HCT116 (cell line): ENCODE data around the gene ENTPD6. TPM values are rescaled to one million over a fixed set of nuclear protein-coding genes. Genes with fewer than 3 reads are reported as not detected.
A peak's percentile ranks its signal among the peaks of the same experiment; 100 is the strongest.

Experiments
- ATAC-seq: fragments of 200-7000 bp; cut with Tn5 transposase; 2 replicates; pipeline ENCODE4 v1.9.1; 2020; ENCODE audit warnings: mild to moderate bottlenecking, moderate library complexity
- BruUV-seq: library from RNA; stranded (reverse); fragments of 400-500 nt; replicated peaks from 2 replicates; lab custom pipeline; 2021; lab: Mats Ljungman, UMichigan
- CTCF ChIA-PET: fragments of 300-600 bp; sonication (Branson Sonifier 250); formaldehyde crosslinking; loops from one replicate; lab custom pipeline; 2021; ENCODE audit warnings: antibody characterized with exemption; lab: Charles Lee
- POLR2A ChIA-PET: fragments of 300-600, 350-600 bp; sonication (Branson Sonifier 250); formaldehyde crosslinking; loops from one replicate; lab custom pipeline; 2021; ENCODE audit warnings: antibody characterized with exemption; lab: Charles Lee
- RAD21 ChIA-PET, 2 experiments: fragments of 300-600 bp; sonication (Branson Sonifier 250); formaldehyde crosslinking; loops; one replicate each; lab custom pipeline; 2023; ENCODE audit warnings: low total read pairs in 2 of 2; ENCODE audit not compliant: uncharacterized antibody in 2 of 2, unreplicated experiment in 2 of 2, low non-redundant PET in 1 of 2; lab: Charles Lee
- DNase-seq: peaks from one replicate; pipeline ENCODE4 v3.0.0-alpha.2; 2010; ENCODE audit warnings: low read depth, low spot score
- H2AFZ ChIP-seq: fragments of 200-600 bp; shearing (Covaris generic), sonication (generic); 2 replicates; pipeline ENCODE4 v1.6.1; 2017; ENCODE audit warnings: low read depth, mixed run types, mixed read lengths, antibody characterized with exemption, low read length; ENCODE audit not compliant: poor library complexity, severe bottlenecking
- H3K27ac ChIP-seq: 2 replicates; pipeline ENCODE4 v1.5.1; 2012; ENCODE audit warnings: low read depth, low read length
- H3K27me3 ChIP-seq: fragments of 200-600 bp; sonication (generic); 2 replicates; pipeline ENCODE4 v1.6.1; 2016; ENCODE audit warnings: mixed run types, low read length, mixed read lengths; ENCODE audit not compliant: insufficient read depth
- H3K36me3 ChIP-seq, 2 experiments: fragments of 200-500 bp in 1 of 2; fragments of 200-600 bp in 1 of 2; sonication (Bioruptor generic) in 1 of 2; sonication (generic) in 1 of 2; 2 replicates each; pipeline versions ENCODE4 v1.5.1 to v1.6.1; 2014 to 2016; ENCODE audit warnings: low read length in 2 of 2, inconsistent platforms in 1 of 2, mixed read lengths in 1 of 2, mixed run types in 1 of 2; ENCODE audit not compliant: insufficient read depth in 2 of 2, control insufficient read depth in 1 of 2
- H3K4me1 ChIP-seq, 2 experiments: fragments of 200-600 bp in 1 of 2; sonication (generic) in 1 of 2; 2 replicates each; pipeline versions ENCODE4 v1.5.1 to v1.6.1; 2012 to 2017; ENCODE audit warnings: low read length in 2 of 2, inconsistent platforms in 1 of 2, mild to moderate bottlenecking in 1 of 2, mixed read lengths in 1 of 2, mixed run types in 1 of 2, moderate library complexity in 1 of 2; ENCODE audit not compliant: insufficient read depth in 2 of 2, control insufficient read depth in 1 of 2
- H3K4me2 ChIP-seq: fragments of 200-600 bp; sonication (generic); 2 replicates; pipeline ENCODE4 v1.6.1; 2017; ENCODE audit warnings: mixed run types, low read length, mixed read lengths
- H3K4me3 ChIP-seq, 2 experiments: fragments of 200-600 bp in 1 of 2; sonication (generic) in 1 of 2; replicated peaks in 1 of 2; 2 replicates each; pipeline ENCODE4 v1.5.1; 2011 to 2016; ENCODE audit warnings: low read length in 2 of 2, control low read depth in 1 of 2, low read depth in 1 of 2, mild to moderate bottlenecking in 1 of 2, mixed read lengths in 1 of 2, mixed run types in 1 of 2
- H3K79me2 ChIP-seq: fragments of 200-600 bp; sonication (generic); 2 replicates; pipeline ENCODE4 v1.6.1; 2017; ENCODE audit warnings: mild to moderate bottlenecking, mixed run types, low read length, moderate library complexity, mixed read lengths; ENCODE audit not compliant: insufficient read depth
- H3K9ac ChIP-seq: fragments of 200-600 bp; sonication (generic); 2 replicates; pipeline ENCODE4 v1.6.1; 2016; ENCODE audit warnings: low read length, mixed read lengths
- H3K9me2 ChIP-seq: fragments of 200-600 bp; sonication (generic), shearing (Covaris generic); 2 replicates; pipeline ENCODE4 v1.6.1; 2017; ENCODE audit warnings: mixed run types, mild to moderate bottlenecking, moderate library complexity; ENCODE audit not compliant: insufficient read depth
- H3K9me3 ChIP-seq, 2 experiments: fragments of 200-500 bp in 1 of 2; fragments of 200-600 bp in 1 of 2; sonication (Bioruptor generic) in 1 of 2; sonication (generic) in 1 of 2; 2 replicates each; pipeline ENCODE4 v1.6.1; 2014 to 2017; ENCODE audit warnings: low read length in 2 of 2, mixed read lengths in 2 of 2, inconsistent platforms in 1 of 2, low read depth in 1 of 2, mild to moderate bottlenecking in 1 of 2, mixed run types in 1 of 2, moderate library complexity in 1 of 2; ENCODE audit not compliant: control insufficient read depth in 1 of 2, insufficient read depth in 1 of 2
- H4K20me1 ChIP-seq: fragments of 200-600 bp; sonication (generic), shearing (Covaris generic); 2 replicates; pipeline ENCODE4 v1.6.1; 2017; ENCODE audit warnings: mixed run types, mild to moderate bottlenecking, moderate library complexity; ENCODE audit not compliant: insufficient read depth
- JUND ChIP-seq: IDR thresholded peaks from 2 replicates; pipeline ENCODE4 v1.6.1; 2012
- POLR2A ChIP-seq: IDR thresholded peaks from 2 replicates; pipeline ENCODE4 v1.7.0; 2011; ENCODE audit warnings: borderline replicate concordance; ENCODE audit not compliant: insufficient read depth, insufficient read length; ENCODE audit errors: extremely low read depth
- SP1 ChIP-seq: IDR thresholded peaks from 2 replicates; pipeline ENCODE4 v1.6.1; 2012; ENCODE audit warnings: low read depth
- SRF ChIP-seq: IDR thresholded peaks from 2 replicates; pipeline ENCODE4 v1.6.1; 2012; ENCODE audit warnings: low read depth
- ZNF274 ChIP-seq: fragments of 200-500 bp; sonication (Bioruptor generic); IDR thresholded peaks from 2 replicates; pipeline ENCODE4 v1.6.1; 2014; ENCODE audit warnings: mild to moderate bottlenecking, low read depth, low read length, inconsistent platforms
- intact Hi-C: fragments of 100-400 bp; cut with micrococcal nuclease; formaldehyde crosslinking; loops from 2 replicates; pipeline ENCODE4 v1.10.0; 2022
- total RNA-seq: library from RNA; stranded (reverse); gene quantifications from one replicate; pipeline ENCODE4 v1.2.1, GENCODE V29; 2021; ENCODE audit not compliant: unreplicated experiment
- TF ChIP-seq, protein P1 (sequence below): IDR thresholded peaks from 2 replicates; pipeline ENCODE4 v1.6.1; 2012
- TF ChIP-seq, protein P2 (sequence below): IDR thresholded peaks from 2 replicates; pipeline ENCODE4 v1.6.1; 2012

The ENTPD6 gene
- total RNA-seq, 1 experiment from 2014 or later, result 89.2 TPM

- TF ChIP-seq, protein P1, sequence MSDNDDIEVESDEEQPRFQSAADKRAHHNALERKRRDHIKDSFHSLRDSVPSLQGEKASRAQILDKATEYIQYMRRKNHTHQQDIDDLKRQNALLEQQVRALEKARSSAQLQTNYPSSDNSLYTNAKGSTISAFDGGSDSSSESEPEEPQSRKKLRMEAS, result no peak
Measured at GRCh38 chr20:25226433-25227316, 31.2 kb downstream of the ENTPD6 start (continued).

GRCh38 chr20:25227317-25227831 lies 31.9 kb downstream of the ENTPD6 start:
- Histone ChIP-seq H3K4me2 (peak overlapping the region; percentile 22; the same call in 1 of the 2 replicates), H3K9me2 (no peaks in the 10 kb centered on the region), H3K9me3 (no peaks in the 10 kb centered on the region), H3K4me3 (no peak overlapping the region), H3K4me1 (peaks cover 30 to 33% of the 10 kb centered on the region in 2 experiments), H4K20me1 (no peaks in the 10 kb centered on the region), H3K36me3 (0 out of 4 replicates have a peak, but pooled peaks cover 0 to 3% of the 10 kb centered on the region in 2 experiments), H3K9ac (no peak overlapping the region), H3K27ac (peak overlapping the region; percentile 27), H3K79me2 (no peaks in the 10 kb centered on the region), H3K27me3 (no peaks in the 10 kb centered on the region), H2AFZ (no peak overlapping the region)
- BruUV-seq, result no TSS peak
- RAD21 ChIA-PET, result interaction anchor here in 1 of 2 experiments (0.6 kb wide), 1 partner anchor 158 kb away, joined by 3 read pairs; no protein-coding TSS in a partner anchor
- CTCF ChIA-PET, result no interaction called here
- TF ChIP-seq JUND (0 out of 2 replicates have a peak, but pooled peaks have one; percentile 16), ZNF274 (no peak), POLR2A (no peak), SP1 (0 out of 2 replicates have a peak, but pooled peaks have one; percentile 20), SRF (peak; percentile 92)
- TF ChIP-seq, protein P2, sequence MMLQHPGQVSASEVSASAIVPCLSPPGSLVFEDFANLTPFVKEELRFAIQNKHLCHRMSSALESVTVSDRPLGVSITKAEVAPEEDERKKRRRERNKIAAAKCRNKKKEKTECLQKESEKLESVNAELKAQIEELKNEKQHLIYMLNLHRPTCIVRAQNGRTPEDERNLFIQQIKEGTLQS, result no peak
- no peak for DNase-seq
- no peak for ATAC-seq
- POLR2A ChIA-PET, result interaction anchor here (0.6 to 1.7 kb wide), 3 partner anchors 9 to 27 kb away, joined by 3 to 6 read pairs (median 3); partner anchors contain the start of gene PYGB
- intact Hi-C loops, result no loop called here
